CD4-positive, alpha-beta T cell treated with Interleukin-1 beta for 1 hour (primary cell): ENCODE results near the gene PRKN.

Source experiments
- DNase-seq, 2 donors: peaks; one replicate each; pipeline ENCODE4 v3.0.0-alpha.2; 2020 to 2022

The PRKN gene

DNA sequence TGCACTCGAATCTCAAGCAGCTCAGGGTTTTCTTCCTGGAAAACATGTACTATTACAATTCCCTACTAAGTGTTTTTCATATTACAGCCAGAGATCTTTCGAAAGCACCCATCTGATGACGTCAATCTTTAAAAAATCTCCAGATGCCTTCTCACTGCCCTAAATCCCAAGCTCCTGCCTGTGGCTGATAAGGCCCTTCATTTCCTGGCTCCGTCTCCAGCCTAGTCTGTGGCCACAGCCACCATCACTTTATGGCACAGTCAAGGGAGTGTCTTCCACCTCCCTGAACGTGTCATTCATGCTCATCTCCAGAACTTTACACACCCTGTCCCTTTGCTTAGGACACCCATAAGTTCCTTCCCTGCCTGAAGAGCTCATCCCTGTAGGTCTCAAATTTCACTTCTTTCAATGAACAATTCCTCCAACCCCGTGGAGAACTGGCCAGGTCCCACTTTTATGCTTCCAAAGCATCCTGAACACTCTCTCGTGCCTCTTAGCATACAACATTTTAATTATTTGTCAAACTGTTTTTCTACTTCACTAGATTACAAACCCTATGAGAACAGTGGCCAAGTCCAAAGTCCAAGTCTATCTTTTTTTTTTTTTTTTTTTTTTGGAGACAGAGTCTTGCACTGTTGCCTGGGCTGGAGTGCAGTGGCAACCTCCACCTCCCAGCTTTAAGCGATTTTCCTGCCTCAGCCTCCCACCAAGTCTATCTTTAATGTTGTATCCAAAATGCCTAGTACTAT is 1347.6 kb downstream of the PRKN start:
- DNase-seq: no peak

DNA sequence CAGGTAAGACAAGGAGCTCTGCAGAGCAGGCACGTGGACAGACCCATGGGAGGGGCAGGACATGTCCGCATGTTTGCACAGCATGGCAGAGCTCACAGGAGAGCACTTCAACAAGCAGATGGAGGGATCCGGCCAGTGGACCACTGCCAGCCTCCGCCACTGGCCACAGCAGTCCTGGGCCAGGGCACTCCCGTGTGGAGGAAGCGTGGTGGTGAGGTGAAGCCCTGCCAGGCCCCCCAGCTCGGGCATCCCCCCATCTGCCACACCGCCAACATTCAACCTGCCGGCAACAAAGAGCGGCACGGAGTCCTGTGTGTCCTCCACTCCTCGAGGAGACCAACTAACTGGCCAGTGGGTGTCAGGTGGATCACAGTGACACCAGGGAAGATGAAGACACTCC is 1349.5 kb downstream of the PRKN start:
- no peak for DNase-seq

DNA sequence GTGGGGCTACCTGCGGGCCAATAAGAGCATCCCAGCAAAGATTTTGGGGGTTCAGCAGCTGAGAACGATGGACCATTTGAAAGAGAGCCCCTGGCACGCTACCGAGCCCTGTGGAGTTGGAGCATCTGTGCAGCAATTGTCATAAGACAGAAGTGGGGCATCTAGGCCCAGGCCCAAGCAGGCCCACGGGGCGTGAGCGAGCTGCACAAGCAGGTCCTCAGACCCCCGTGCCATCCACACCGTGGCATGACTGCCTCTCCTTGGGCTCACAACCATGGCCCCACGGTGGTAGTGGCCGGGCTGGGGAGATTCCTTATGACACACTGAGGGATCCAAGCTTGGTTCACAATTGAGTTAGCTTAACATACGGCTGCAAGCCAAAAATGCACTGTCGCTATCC is 1350.5 kb downstream of the PRKN start:
- DNase-seq: no peak

DNA sequence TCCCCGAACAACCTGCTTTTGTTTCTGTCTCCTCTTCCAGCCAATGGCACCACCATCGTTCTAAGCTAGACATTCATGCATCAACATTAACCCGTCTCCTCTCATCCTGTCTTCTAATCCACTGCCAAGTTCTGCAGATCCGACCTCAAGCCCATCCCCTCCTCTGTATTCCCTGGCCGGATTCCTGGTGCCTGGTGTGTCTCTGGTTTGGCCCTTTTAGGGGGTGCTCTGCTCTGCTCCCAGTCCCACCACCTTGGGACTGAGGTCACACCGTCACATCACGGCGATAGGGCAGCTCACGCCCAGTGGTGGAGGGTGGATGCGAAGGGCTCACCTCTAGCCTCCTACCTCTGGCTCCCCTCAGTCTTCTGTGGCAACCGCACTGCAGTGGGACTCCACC is 1351.2 kb downstream of the PRKN start:
- no peak for DNase-seq

DNA sequence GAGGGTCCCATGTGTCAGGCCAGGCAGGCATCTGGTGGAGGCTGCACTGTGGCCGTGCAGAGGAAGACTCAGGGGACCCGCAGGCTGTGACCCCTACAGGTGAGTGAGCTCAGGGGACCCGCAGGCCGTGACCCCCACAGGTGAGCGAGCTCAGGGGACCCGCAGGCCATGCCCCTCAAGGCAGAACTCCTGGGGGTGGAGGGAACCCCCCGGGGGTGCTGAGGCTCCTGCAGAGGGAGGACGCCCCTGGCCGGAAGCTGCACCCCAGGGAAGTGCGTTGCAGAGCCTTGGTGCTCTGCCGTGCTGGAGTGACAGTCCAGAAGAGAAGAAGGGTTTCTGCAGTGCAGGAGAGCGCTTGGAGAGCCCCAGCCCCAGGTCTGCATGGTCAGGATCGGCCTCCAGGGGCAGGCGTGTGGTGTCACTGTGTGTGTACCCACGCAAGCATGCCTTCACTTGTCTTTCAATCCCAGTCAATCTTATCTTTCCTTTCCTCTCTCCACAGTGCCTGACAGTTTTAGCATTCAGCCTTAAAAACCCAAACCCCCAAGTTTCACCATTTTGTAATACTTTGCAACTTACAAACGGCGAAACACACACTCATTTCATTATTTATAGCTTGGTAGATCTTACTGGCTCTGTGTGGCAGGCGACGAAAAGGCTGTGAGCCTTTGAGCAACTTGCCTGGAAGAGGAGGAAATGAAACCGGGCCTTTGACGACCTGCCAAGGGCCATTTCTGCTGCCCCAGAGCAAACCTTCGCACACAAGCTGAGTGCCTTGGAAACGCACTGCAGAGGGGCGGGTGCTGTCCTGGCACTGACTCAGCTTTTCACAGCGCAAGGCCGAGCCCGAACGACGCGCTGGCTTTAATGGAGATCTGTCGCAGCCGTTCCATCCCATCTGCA is 1352.3 kb downstream of the PRKN start:
- peak in 1 of 2 donors; percentile 66 for DNase-seq

DNA sequence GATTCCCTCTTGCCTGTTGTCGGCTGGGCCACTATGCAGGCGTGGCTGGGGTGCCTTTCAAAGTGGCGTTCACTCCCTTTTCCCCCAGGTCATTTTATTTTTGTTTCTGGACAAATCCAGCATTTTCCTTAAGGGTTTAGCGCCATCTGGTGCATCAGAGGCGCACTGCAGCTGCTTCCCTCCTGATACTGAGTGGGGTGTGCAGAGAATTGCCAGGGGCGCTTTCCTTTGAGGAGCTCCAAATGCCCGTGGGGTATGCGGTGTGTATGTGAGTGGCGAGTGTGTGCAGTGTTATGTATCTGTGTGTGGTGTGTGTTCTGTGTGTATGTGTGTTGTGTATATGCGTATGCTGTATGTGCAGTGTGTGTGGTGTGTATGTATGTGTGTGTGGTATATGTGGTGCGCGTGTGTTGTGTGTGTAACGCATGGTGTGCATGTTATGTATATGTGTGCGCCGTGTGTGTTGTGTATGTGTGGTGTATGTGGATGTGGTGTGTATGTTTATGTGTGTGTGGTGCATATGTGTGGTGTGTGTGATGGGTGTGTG is 1353.6 kb downstream of the PRKN start:
- DNase-seq: peak; percentile 39 to 57

DNA sequence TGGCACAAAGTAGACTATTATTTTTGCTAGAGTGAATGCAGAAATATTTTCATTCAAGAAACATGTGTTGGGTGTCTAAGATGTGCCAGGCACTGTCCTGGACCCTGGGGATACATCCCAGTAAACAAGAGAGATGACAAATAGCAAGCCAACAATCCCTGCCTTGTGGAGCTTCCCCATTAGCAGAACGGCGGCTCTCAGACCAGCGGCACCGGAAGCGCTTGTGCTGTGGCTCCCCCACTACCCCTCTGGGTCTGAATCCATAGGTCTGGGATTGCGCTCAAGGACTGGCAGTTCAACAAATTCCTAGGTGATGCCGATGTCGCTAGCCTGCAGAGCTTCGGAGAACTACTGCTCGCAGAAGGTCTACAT is 1355.2 kb downstream of the PRKN start:
- no peak for DNase-seq

DNA sequence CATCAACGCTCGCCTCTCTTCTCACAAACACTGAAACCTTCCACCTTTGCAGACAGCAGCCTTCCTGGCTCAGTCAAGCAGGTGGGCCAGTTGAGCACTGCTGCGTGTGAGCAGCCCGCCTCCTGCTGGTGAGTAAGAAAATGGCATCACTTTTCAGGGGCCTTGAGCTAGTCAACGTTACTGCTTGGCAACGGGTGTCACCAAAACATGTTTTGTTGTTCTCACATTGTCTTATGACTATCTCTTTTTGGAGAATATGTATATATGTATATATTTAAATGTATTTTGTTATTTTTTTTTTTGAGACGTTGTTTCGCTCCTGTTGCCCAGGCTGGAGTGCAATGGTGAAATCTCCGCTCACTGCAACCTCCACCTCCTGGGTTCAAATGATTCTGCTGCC is 1356.7 kb downstream of the PRKN start:
- DNase-seq: peak; percentile 74 to 76

DNA sequence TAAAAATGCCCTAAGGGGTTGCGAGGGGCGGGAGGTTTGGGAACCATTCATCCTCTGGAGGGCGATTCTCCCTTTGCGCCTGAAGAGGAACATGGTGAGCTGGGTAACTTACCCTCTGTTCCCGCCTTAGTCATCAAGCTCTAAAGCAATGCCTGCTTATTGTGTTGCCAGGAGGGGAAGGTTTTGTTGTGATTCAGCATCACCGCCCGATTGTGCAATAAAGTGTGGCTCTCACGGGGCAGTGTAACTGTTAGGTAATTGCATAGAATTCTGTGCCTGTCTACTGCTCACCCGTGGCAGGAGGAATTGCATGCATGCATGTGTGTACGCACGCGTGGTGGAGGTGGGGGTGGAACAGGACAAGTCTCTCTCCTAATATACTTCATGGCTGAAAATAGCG is 1358.2 kb downstream of the PRKN start:
- DNase-seq: peak in 1 of 2 donors; percentile 81

DNA sequence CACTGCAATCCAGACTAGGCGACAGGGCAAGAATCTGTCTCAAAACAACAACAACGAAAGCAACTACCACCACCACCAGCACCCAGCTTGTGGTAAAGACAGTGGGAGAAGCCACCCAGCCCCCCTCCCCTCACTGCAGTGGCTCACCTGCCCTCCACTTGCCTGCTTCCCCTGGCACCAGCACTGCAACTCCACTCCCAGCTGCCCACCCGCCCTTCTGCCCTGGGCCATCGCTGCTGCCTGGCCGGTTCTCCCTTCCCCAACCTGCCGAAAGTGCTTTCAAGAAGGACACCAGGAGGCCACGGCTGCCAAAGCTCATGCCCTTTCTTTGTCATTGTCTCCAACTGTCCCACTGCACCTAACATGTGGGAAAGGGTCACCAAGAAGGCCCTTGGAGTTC is 1359.1 kb downstream of the PRKN start:
- no peak for DNase-seq

DNA sequence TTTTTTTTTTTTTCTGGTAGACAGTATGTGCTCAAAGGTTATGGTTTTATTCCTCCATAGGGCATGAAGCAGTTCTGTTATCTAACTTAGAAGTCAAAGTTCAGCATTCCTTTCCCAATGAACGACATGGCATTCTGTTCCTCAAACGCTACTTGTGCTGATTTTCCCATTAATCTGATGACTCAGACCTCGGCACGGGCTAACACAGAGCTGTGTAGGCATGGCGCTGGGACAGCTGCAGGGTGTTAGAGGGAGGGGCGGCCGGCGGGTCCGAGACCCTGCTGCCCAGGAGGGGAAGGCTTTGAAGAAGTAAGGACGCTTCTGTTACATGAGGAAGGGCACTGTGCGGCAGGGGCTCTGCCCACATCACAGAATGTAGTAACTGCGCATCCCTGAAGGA is 1360.1 kb downstream of the PRKN start:
- no peak for DNase-seq

DNA sequence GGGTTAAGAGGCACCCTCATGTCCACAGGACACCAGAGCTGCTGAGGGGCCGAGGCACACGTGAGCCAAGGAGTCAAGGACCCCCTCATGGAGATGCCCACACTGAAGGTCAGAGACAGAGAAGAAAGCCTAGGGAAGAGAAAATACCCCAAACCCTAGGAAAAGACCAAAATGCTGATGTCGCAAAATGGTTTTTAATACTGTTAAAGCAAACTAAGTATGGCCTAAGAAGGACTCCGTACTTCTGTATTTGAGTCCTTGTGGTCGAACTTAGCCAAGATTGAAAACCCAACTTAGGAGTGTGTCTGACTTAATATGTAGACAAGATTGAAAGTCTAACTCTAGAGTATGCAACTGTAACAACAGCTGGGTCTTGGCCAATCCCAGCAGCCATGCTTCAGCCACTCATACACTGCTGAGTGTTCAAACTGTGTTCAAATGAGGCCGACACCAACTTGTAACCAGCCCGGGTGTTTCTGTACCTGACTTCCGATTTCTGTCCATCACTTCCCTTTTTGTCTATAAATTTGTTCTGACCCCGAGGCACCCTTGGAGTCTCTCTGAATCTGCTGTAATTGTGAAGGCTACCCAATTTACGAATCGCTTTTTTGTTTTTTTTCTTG is 1361.2 kb downstream of the PRKN start:
- peak in 1 of 2 donors; percentile 35 for DNase-seq

DNA sequence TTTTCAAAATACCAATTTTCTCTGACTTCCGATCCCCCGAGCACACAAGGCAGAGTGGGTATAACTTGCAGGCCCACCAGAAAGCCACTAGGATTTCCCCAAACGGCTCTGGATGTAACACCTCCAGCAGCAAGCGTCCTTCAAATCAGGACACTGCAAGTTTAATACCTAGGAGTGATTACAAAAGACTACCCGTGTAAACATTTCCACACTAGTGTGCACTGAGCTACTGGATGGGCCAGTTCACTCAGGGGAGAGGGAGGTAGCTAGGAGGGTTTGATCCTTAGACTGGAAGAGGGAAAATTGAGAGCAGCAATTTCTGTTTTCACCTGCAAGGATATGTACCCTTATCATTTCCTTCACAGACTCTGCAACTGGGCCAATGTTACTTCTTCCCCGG is 1361.9 kb downstream of the PRKN start:
- no peak for DNase-seq

DNA sequence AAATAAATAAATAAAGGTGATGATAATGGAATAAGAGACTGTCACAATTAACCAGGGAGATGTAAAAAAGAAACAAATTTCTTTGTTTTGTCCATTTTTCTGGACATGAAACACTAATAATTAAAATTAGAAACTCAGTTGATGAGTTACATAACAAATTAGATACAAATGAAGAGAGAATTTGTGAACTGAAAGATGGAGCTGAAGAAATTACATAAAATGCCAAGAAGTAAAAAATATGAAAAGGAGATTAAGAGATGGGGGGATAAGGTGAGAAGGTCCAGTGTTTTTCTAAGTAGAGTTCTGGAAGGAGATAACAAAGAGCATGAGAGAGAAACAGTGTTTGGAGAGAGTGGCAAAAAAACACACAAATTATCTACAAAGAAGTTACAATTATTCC is 1364.3 kb downstream of the PRKN start:
- DNase-seq: no peak

DNA sequence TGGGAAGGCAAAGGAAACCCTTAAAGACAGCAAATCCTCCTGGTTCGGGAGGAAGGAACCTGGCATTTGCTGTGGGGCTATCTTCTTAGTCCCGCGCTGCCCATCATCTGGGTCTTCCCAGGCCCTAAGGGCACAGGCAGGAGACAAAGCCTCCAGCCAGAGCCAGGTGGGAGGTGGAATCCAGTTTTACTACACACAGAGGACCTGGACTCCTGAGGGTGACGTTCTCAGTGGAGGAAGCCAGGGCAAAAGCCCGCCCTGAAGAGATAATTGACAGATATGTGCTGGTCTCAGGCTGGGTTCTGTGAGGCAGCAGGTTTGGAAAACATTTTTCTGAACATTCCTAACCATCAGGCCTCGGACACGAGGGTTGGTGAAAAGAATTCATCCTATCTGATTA is 1365.3 kb downstream of the PRKN start:
- DNase-seq: no peak

DNA sequence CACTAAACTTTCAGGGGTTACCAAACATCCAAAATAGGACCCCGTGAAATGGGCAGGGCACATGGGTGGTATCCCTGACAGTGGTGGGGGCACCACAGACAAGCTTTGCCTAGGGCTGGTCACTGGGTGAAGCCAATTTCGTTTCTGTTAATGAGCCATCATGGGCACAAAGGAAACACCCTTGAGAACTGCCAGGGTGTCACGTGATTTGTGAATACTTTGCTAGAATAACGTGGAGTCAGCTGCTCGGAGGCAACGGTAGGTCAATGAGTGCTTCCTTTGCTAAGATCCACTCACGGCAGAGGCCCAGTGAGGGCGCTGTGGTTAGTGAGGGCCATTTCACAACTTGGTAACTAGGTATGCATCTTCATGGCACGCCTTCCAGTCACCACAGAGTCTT is 1366.0 kb downstream of the PRKN start:
- no peak for DNase-seq

DNA sequence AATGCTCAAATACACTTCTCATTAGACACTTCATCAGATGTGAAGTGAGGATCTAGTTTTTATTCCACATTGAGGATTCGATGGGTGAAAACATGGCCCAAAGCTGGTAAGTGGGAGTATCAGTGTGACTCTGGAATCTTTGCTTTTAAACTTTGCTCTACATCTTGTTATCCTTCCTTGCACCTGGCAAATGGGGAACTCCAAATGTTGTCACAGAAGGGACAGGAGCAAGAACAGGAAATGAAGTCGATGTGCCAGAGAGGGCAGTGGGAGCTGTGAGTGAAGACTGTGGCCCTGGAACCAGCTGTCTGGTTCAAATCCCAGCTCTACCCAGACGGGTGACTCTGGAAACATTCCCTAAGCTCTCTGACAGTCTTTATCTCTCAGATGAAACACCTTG is 1367.0 kb downstream of the PRKN start:
- no peak for DNase-seq

DNA sequence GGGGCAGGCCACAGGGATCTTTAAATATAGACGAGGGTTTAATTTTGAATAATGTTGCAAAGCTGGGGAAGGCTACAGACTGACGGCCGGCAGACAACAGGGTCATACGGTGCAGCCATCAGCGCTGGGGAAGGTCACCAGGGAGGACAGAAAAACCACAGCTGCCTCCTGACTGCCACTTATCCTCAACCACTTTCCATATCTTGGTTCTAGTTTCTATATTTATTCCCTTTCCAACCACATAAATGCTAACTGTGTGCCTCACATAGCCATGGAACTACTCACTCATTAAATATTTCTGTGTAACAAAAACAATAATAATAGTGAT is 1368.0 kb downstream of the PRKN start:
- no peak for DNase-seq

DNA sequence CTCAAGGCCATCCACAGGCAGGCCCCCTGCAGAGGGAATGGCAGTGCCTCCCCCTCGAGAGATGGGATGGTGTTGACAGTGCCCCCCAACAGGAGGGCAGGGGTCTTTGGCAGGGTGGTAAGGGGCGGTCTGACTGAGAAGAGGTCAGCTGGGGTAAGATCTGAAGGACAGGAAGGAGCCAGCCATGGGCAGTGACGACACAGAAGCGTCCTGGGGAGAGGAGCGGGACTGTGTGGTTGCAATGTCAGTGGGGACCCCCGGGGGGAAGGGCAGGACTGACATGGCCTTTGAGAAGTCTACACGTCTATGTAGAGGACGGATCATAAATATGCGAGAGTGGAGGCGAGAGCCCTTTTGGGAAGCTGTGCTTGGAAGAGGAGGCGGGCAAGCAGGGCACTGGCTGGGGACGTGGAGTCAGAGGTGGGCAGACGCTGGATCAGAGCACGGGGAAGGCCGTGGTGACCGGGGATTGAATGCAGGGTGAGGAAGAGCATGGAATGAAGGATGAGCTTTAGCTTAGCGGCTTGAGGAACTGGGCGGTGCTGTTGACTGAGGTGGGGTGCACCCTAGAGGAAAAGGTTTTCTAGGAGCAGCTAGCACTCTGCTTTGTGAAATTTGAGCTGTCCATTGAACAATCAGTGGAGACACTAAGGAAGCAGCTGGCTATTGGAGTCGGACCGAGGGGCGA is 1371.3 kb downstream of the PRKN start:
- no peak for DNase-seq

DNA sequence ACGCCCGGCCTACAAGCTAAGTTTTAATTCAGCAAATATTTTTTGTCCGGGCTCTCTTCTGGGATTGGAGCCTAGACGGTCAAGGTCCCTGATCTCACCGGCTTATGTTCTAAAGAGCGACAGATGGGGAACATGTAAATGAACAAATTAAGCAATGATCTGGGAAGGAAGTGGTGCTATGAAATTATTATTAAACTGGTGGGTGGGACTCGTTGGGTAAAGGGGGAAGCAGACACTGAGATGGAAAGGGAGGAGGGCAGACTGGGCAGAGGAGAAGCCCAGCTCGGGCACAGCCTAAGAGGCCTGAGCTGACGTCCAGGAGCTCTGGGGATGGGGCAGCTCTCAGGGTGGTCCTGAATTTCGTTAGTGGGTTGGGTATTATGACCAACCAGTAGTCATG is 1371.9 kb downstream of the PRKN start:
- no peak for DNase-seq

DNA sequence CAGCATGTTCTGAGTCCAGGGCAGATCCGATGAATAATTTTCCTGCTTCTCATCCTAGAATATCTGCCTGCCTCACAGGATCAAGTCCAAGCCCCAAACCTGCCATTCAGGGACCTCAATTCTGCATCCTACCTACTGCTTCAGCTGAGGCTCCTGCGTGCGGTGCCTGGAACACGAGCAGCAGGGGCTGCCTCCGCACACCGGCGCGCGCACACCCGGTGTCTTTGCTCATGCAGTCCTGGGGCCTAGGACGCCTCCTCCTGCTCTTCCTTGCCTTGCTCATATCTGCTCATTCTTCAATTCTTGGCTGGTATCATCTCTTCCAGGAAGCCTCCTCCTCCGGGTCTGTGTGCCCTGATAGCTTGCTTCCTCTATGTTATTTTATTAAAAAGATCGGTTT is 1372.6 kb downstream of the PRKN start:
- no peak for DNase-seq

DNA sequence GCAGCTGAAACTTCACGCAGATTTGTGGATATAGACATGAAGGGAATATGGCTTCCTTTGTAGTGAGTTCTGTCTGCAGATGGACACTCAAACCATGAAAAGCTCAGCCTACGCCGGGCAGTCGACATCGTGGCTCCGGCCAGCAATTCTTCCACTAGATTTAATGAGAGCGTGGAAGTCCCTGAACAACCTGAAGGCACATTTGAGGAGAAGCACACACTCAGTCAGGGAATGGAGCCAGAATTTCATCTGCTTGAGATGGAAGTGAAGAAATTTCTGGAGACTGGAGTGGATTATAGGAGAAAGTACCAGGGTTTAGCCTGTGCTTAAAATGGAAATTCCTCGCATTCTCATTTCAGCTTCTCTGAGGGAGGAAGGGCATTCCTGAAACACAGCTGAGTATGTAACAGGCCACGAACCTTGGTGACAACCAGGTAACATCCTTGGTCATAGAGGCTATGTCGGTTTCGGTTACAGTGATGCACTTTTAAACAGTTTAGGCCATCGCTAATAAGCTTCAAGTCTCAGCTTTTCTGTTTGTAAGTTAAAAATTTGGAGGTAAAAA is 1373.2 kb downstream of the PRKN start:
- no peak for DNase-seq

DNA sequence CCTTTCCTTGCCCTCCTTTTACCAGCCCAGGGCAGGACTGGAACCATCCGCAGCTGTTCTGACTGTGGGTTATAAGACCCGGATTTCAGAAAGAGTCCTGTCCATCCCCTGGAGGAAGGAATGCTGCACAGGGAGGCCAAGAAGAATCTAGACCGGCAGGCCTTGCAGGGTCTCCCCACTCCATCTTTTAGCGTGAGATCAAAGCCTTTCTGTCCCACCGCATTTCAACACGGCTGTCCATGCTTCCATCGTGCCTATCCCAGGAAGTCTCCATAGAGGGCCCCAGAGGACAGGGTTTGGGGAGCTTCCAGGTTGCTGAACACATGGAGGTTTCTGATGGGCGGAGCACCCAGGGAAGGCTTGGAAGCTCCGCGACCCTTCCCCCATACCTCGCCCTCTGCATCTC is 1374.4 kb downstream of the PRKN start:
- no peak for DNase-seq
